A549 (cell line): Measurements from ENCODE around the gene MTHFSD. TPM values are rescaled to one million over a fixed set of nuclear protein-coding genes. Genes with fewer than 3 reads are reported as not detected.

Experiments
- ATAC-seq, 2 experiments: fragments of 200-7000 bp in 1 of 2; fragments of >200 bp in 1 of 2; cut with Nextera tagmentation in 1 of 2; cut with Tn5 transposase in 1 of 2; 3 replicates each; pipeline versions ENCODE4 v1.8.0 to v1.9.1; 2018 to 2020; ENCODE audit warnings: mild to moderate bottlenecking in 1 of 2, moderate library complexity in 1 of 2
- CTCF ChIA-PET: fragments of 300-600 bp; sonication (Branson Sonifier 250); formaldehyde crosslinking; extraction: SDS; loops from one replicate; lab custom pipeline; 2021; ENCODE audit warnings: antibody characterized with exemption, inconsistent platforms; lab: Yijun Ruan, JAX
- POLR2A ChIA-PET: fragments of 350-600 bp; formaldehyde crosslinking; extraction: SDS; loops from one replicate; lab custom pipeline; 2021; ENCODE audit warnings: antibody characterized with exemption, inconsistent platforms; lab: Yijun Ruan, JAX
- DNase-seq, 2 experiments: peaks; one replicate each; pipeline versions ENCODE4 v3.0.0 to v3.0.0-alpha.2; 2011 to 2016; ENCODE audit warnings: low read depth in 1 of 2, low spot score in 1 of 2
- FAIRE-seq: peaks from 2 replicates; lab custom pipeline; 2011; peaks lifted over from hg19 to GRCh38; lab: Jason Lieb, UNC
- H3K27ac ChIP-seq, 2 experiments: fragments of >200 bp; sonication (Bioruptor Twin); formaldehyde crosslinking; 3 replicates each; pipeline ENCODE4 v1.5.1; 2016 to 2017
- H3K4me1 ChIP-seq: fragments of >200 bp; sonication (Bioruptor Twin); formaldehyde crosslinking; 3 replicates; pipeline ENCODE4 v1.6.1; 2016
- H3K4me2 ChIP-seq: fragments of >200 bp; sonication (Bioruptor Twin); formaldehyde crosslinking; 3 replicates; pipeline ENCODE4 v1.6.1; 2016
- H3K4me3 ChIP-seq: fragments of >200 bp; sonication (Bioruptor Twin); formaldehyde crosslinking; 3 replicates; pipeline ENCODE4 v1.5.1; 2016
- H3K9me3 ChIP-seq: fragments of >200 bp; sonication (Bioruptor Twin); formaldehyde crosslinking; 3 replicates; pipeline ENCODE4 v1.6.1; 2016
- CHD2 ChIP-seq: fragments of 150-350 bp; IDR thresholded peaks from 2 replicates; pipeline ENCODE4 v1.6.1; 2014; ENCODE audit warnings: low read length; ENCODE audit not compliant: partially characterized antibody
- CHD4 ChIP-seq: fragments of 200-600 bp; sonication (generic); IDR thresholded peaks from 2 replicates; pipeline ENCODE4 v1.6.1; 2016; ENCODE audit warnings: antibody characterized with exemption, mild to moderate bottlenecking, borderline replicate concordance
- EHMT2 ChIP-seq: fragments of 200-600 bp; sonication (generic); IDR thresholded peaks from 2 replicates; pipeline ENCODE4 v1.6.1; 2016; ENCODE audit warnings: antibody characterized with exemption, low read depth, mild to moderate bottlenecking, moderate library complexity
- EP300 ChIP-seq, 2 experiments: fragments of >200 bp; sonication (Bioruptor Twin); formaldehyde crosslinking; IDR thresholded peaks; 2 replicates in 1 of 2; 3 replicates in 1 of 2; pipeline ENCODE4 v1.6.1; 2016 to 2017
- FOSB ChIP-seq: fragments of 250-450 bp; sonication (Bioruptor Pico); IDR thresholded peaks from 2 replicates; pipeline ENCODE4 v1.5.0; 2020; ENCODE audit warnings: mild to moderate bottlenecking, moderate library complexity
- FOSL2 ChIP-seq, 2 experiments: fragments of 450-650 bp in 1 of 2; fragments of >200 bp in 1 of 2; sonication (Bioruptor Twin) in 1 of 2; formaldehyde crosslinking; IDR thresholded peaks; 2 replicates each; pipeline versions ENCODE4 v1.5.0 to v1.6.1; 2016 to 2020; ENCODE audit warnings: mild to moderate bottlenecking in 1 of 2, moderate library complexity in 1 of 2
- FOXS1 ChIP-seq: fragments of 250-450 bp; sonication (Bioruptor Pico); IDR thresholded peaks from 2 replicates; pipeline ENCODE4 v1.5.0; 2020; ENCODE audit warnings: mild to moderate bottlenecking, moderate library complexity
- HEYL ChIP-seq: fragments of 250-450 bp; sonication (Bioruptor Pico); IDR thresholded peaks from 2 replicates; pipeline ENCODE4 v1.8.0; 2021; ENCODE audit warnings: mild to moderate bottlenecking, moderate library complexity
- HOXA7 ChIP-seq: fragments of 250-450 bp; sonication (Bioruptor Pico); IDR thresholded peaks from 2 replicates; pipeline ENCODE4 v1.5.0; 2020; ENCODE audit warnings: mild to moderate bottlenecking, moderate library complexity
- HOXB13 ChIP-seq: fragments of 250-450 bp; sonication (Bioruptor Pico); IDR thresholded peaks from 2 replicates; pipeline ENCODE4 v1.5.0; 2020; ENCODE audit warnings: low read depth, mild to moderate bottlenecking, moderate library complexity
- MAFK ChIP-seq: fragments of 450-650 bp; IDR thresholded peaks from 2 replicates; pipeline ENCODE4 v1.6.1; 2014; ENCODE audit not compliant: partially characterized antibody
- MAZ ChIP-seq: fragments of 150-350 bp; IDR thresholded peaks from 2 replicates; pipeline ENCODE4 v1.6.1; 2014; ENCODE audit warnings: antibody characterized with exemption, low read depth, low read length, borderline replicate concordance
- MYC ChIP-seq: IDR thresholded peaks from 2 replicates; pipeline ENCODE4 v1.6.1; 2012; ENCODE audit warnings: mild to moderate bottlenecking, inconsistent platforms, low read length, improper control_type of control experiment, borderline replicate concordance
- NFE2L2 ChIP-seq: fragments of 150-350 bp; conservative IDR thresholded peaks from 2 replicates; pipeline ENCODE4 v1.6.1; 2014; ENCODE audit warnings: low read length
- PHF8 ChIP-seq: fragments of 200-600 bp; sonication (generic); IDR thresholded peaks from 2 replicates; pipeline ENCODE4 v1.6.1; 2016; ENCODE audit warnings: low read depth, mild to moderate bottlenecking, antibody characterized with exemption, moderate library complexity, borderline replicate concordance
- RAD21 ChIP-seq, 2 experiments: fragments of >200 bp in 1 of 2; sonication (Bioruptor Twin) in 1 of 2; formaldehyde crosslinking in 1 of 2; IDR thresholded peaks in 1 of 2; conservative IDR thresholded peaks in 1 of 2; 2 replicates in 1 of 2; 3 replicates in 1 of 2; pipeline ENCODE4 v1.6.1; 2012 to 2018; ENCODE audit warnings: inconsistent platforms in 1 of 2
- RCOR1 ChIP-seq: fragments of 150-350 bp; IDR thresholded peaks from 2 replicates; pipeline ENCODE4 v1.6.1; 2014; ENCODE audit warnings: antibody characterized with exemption, low read length, low read depth
- RNF2 ChIP-seq: fragments of 200-600 bp; sonication (generic); IDR thresholded peaks from 2 replicates; pipeline ENCODE4 v1.6.1; 2016; ENCODE audit warnings: low read depth, mild to moderate bottlenecking, antibody characterized with exemption, moderate library complexity, borderline replicate concordance
- SMC3 ChIP-seq: fragments of >200 bp; sonication (Bioruptor Twin); formaldehyde crosslinking; IDR thresholded peaks from 3 replicates; pipeline ENCODE4 v1.6.1; 2018; ENCODE audit warnings: inconsistent platforms
- ZC3H11A ChIP-seq: fragments of 450-650 bp; IDR thresholded peaks from 2 replicates; pipeline ENCODE4 v1.6.1; 2014; ENCODE audit warnings: antibody characterized with exemption, mild to moderate bottlenecking
- WGBS: methylation state at CpG from one replicate; pipeline ENCODE4 v1.1.6; 2017; ENCODE audit errors: missing lambda C conversion rate; 5-methylcytosine and 5-hydroxymethylcytosine counted together
- polyA plus RNA-seq, 4 experiments: library from polyadenylated mRNA; depleted of rRNA in 3 of 4; stranded (reverse); fragments of >200 nt; fragmentation: RNase III in 1 of 4; extraction: RNeasy Plus Mini Kit Qiagen cat#74134 plus additional on column Dnase treatment in 1 of 4; gene quantifications; 2 replicates in 3 of 4; 3 replicates in 1 of 4; pipeline ENCODE4 v1.2.3, GENCODE V29; 2011 to 2017
- TF ChIP-seq, protein P1 (sequence below): fragments of >200 bp; sonication (Bioruptor Twin); formaldehyde crosslinking; IDR thresholded peaks from 3 replicates; pipeline ENCODE4 v1.6.1; 2016
- TF ChIP-seq, protein P2 (sequence below): fragments of 150-350 bp; IDR thresholded peaks from 2 replicates; pipeline ENCODE4 v1.6.1; 2014; ENCODE audit warnings: low read depth, mild to moderate bottlenecking, low read length
- TF ChIP-seq, protein P3 (sequence below): IDR thresholded peaks from 2 replicates; pipeline ENCODE4 v1.6.1; 2012; ENCODE audit warnings: low read depth, borderline replicate concordance
- TF ChIP-seq, protein P4 (sequence below): fragments of 250-450 bp; sonication (Bioruptor Pico); IDR thresholded peaks from 2 replicates; pipeline ENCODE4 v1.5.0; 2020; ENCODE audit warnings: low read depth, mild to moderate bottlenecking, moderate library complexity
- TF ChIP-seq, protein P5 (sequence below): IDR thresholded peaks from 2 replicates; pipeline ENCODE4 v1.6.1; 2012
- TF ChIP-seq, protein P6 (sequence below): fragments of 450-650 bp; IDR thresholded peaks from 2 replicates; pipeline ENCODE4 v1.6.1; 2014; ENCODE audit warnings: antibody characterized with exemption

Gene MTHFSD
- polyA plus RNA-seq, 2 of the 4 experiments (the other 2 are of a cell fraction), result 13.1 to 16.9 TPM

DNA sequence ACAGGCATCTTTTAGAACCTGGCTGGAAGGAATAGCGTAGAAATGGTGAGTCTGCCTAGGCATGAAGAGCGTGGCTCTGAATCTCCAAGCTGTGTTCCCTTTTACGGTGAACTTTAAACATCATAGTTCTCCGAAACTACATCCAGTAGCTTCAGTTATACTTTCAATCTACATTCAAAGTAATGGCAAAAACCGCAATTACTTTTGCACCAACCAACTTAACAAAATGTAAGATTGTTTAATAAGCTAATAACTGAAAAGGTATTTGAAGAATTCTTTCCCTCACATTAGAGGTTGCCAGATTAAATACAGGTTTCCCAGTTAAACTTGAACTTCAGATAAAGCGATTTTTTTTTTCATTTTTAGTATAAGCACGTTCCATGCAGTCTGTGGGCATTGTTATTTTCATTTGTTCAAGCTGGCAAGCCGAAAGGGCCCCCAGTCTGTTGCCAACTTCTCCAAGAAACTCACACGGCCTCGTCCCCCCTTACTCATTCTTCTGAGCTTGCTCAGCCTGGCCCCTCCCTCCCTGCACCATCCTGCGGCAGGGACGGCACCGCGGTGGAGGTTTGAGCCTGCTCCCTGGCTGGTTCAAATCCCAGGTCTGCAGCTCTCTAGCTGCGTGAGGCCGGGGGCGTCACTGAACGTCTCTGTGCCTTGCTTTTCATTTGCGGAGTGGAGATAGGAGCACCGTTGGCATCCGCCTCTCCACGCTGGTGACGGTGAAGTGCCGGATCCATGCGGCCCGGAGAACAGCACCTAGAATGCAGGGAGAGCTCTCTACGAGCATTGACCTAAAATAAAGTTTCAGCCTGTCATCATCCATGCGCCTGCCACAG lies 3.5 kb upstream of the MTHFSD start (continued):
- TF ChIP-seq PHF8, result no peak
- no peak for TF ChIP-seq FOSB (CRISPR knock-in tag)

DNA sequence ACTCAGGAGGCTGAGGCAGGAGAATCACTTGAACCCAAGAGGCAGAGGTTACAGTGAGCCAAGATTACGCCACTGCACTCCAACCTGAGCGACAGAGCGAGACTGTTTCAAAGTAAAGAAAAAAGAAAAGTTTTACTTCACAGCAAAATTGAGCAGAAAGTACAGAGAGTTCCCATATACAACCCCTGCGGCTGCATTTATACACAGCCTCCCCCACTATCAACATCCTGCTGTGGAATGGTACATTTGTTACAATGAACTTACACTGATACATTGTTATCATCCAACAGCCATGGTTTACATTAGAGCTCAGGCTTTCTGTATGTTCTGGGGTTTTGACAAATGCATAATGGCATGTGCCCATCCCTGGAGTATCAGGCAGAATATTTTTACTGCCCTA lies 2.6 kb upstream of the MTHFSD start:
- no peak overlapping the region for H3K27ac ChIP-seq
- H3K9me3 ChIP-seq, result no peaks in the 10 kb centered on the region
- FAIRE-seq (no peak), ATAC-seq (no peak), DNase-seq (no peak)
- WGBS, result 89% methylated on average over 4 of the region's 4 CpGs
- peaks cover 4% of the 10 kb centered on the region; the same call in 1 of the 3 replicates for H3K4me1 ChIP-seq
- TF ChIP-seq HOXA7, result no peak
- TF ChIP-seq NFE2L2, result no peak
- no peak for TF ChIP-seq RCOR1
- no peak for TF ChIP-seq EHMT2
- no peak for TF ChIP-seq RNF2
- TF ChIP-seq, protein P1, sequence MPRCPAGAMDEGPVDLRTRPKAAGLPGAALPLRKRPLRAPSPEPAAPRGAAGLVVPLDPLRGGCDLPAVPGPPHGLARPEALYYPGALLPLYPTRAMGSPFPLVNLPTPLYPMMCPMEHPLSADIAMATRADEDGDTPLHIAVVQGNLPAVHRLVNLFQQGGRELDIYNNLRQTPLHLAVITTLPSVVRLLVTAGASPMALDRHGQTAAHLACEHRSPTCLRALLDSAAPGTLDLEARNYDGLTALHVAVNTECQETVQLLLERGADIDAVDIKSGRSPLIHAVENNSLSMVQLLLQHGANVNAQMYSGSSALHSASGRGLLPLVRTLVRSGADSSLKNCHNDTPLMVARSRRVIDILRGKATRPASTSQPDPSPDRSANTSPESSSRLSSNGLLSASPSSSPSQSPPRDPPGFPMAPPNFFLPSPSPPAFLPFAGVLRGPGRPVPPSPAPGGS, result no peak
- TF ChIP-seq HEYL (CRISPR knock-in tag), result no peak
- TF ChIP-seq CHD2, result no peak
- TF ChIP-seq RAD21 (conservative IDR thresholded peaks at IDR 0.05 in 1 of 2, IDR thresholded peaks at IDR 0.05 in 1 of 2), result no peak
- TF ChIP-seq, protein P2, sequence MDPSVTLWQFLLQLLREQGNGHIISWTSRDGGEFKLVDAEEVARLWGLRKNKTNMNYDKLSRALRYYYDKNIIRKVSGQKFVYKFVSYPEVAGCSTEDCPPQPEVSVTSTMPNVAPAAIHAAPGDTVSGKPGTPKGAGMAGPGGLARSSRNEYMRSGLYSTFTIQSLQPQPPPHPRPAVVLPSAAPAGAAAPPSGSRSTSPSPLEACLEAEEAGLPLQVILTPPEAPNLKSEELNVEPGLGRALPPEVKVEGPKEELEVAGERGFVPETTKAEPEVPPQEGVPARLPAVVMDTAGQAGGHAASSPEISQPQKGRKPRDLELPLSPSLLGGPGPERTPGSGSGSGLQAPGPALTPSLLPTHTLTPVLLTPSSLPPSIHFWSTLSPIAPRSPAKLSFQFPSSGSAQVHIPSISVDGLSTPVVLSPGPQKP, result no peak
- no peak for TF ChIP-seq ZC3H11A
- TF ChIP-seq MAFK, result no peak
- no peak for TF ChIP-seq MYC
- TF ChIP-seq SMC3, result no peak
- TF ChIP-seq CHD4, result no peak
- TF ChIP-seq, protein P3, sequence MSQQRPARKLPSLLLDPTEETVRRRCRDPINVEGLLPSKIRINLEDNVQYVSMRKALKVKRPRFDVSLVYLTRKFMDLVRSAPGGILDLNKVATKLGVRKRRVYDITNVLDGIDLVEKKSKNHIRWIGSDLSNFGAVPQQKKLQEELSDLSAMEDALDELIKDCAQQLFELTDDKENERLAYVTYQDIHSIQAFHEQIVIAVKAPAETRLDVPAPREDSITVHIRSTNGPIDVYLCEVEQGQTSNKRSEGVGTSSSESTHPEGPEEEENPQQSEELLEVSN, result no peak
- no peak for TF ChIP-seq MAZ
- POLR2A ChIA-PET, result no interaction called here
- no peak overlapping the region for H3K4me3 ChIP-seq
- CTCF ChIA-PET, result interaction anchor here (0.8 to 9.3 kb wide), 4 partner anchors 19 to 722 kb away, joined by 3 to 170 read pairs (median 14); no protein-coding TSS in a partner anchor
- H3K4me2 ChIP-seq, result no peak overlapping the region

DNA sequence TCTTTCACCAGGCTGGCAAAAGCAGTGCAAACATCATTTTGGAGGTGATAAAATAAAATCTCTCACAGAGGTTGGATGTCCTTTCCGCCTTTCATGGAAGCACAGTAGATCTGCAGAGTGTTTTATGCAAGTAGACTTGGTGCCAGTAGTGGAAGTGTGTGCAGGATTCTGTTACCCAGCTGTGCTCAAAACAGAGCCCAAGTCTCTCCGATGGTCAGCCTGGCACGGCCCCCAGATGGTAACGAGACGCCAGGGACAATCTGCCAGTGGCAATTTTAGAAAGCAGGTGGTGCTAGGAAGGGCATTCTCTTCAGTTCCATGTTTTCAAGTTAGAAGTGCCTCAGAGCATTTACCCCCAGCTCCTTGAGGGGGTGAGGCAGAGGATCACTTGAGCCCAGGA lies 1.5 kb upstream of the MTHFSD start:
- ATAC-seq, result no peak
- CTCF ChIA-PET, result interaction anchor here (4.0 to 9.3 kb wide), 2 partner anchors 505 to 723 kb away, joined by 23 to 170 read pairs; no protein-coding TSS in a partner anchor
- no peak for DNase-seq
- no peaks in the 10 kb centered on the region for H3K9me3 ChIP-seq
- POLR2A ChIA-PET, result no interaction called here
- FAIRE-seq, result no peak
- H3K27ac ChIP-seq, result no peak overlapping the region
- TF ChIP-seq FOSL2 (IDR thresholded peaks at IDR 0.05) (no peak), FOSL2 (CRISPR knock-in tag; IDR thresholded peaks at IDR 0.05) (no peak), HOXB13 (CRISPR knock-in tag) (no peak), CHD4 (no peak), FOXS1 (no peak), EP300 (IDR thresholded peaks at IDR 0.05) (no peak)
- TF ChIP-seq, protein P4, sequence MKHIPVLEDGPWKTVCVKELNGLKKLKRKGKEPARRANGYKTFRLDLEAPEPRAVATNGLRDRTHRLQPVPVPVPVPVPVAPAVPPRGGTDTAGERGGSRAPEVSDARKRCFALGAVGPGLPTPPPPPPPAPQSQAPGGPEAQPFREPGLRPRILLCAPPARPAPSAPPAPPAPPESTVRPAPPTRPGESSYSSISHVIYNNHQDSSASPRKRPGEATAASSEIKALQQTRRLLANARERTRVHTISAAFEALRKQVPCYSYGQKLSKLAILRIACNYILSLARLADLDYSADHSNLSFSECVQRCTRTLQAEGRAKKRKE (CRISPR knock-in tag), result no peak
- TF ChIP-seq, protein P5, sequence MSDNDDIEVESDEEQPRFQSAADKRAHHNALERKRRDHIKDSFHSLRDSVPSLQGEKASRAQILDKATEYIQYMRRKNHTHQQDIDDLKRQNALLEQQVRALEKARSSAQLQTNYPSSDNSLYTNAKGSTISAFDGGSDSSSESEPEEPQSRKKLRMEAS, result no peak
- TF ChIP-seq, protein P6, sequence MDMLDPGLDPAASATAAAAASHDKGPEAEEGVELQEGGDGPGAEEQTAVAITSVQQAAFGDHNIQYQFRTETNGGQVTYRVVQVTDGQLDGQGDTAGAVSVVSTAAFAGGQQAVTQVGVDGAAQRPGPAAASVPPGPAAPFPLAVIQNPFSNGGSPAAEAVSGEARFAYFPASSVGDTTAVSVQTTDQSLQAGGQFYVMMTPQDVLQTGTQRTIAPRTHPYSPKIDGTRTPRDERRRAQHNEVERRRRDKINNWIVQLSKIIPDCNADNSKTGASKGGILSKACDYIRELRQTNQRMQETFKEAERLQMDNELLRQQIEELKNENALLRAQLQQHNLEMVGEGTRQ, result no peak
- TF ChIP-seq, all 56 proteins: peak for 0
- WGBS, result 63% methylated on average over 5 of the region's 5 CpGs
- H3K4me3 ChIP-seq, result no peak overlapping the region
- no peak overlapping the region for H3K4me2 ChIP-seq
- peaks cover 4% of the 10 kb centered on the region; the same call in 1 of the 3 replicates for H3K4me1 ChIP-seq
